Esophagus squamous epithelium (tissue), 4 donors: Measurements from ENCODE around the gene ACTR3.
"Not testable (repeated sequence)": the region's sequence is repeated elsewhere in the genome, so short reads cannot be mapped to it uniquely, and the experiment has no call there.

Experiments used
- POLR2A ChIP-seq, 4 donors: fragments of 450-650 bp; IDR thresholded peaks; one replicate each; pipeline ENCODE4 v1.6.1; 2017; ENCODE audit warnings: antibody characterized with exemption in 4 of 4, mild to moderate bottlenecking in 4 of 4, moderate library complexity in 3 of 4
- TF ChIP-seq, protein P1 (sequence below), 6 experiments: fragments of 450-650 bp in 4 of 6; fragments of 200-600 bp in 2 of 6; sonication (generic) in 2 of 6; IDR thresholded peaks; one replicate each; pipeline ENCODE4 v1.5.1; 2016 to 2019; ENCODE audit warnings: antibody characterized with exemption in 6 of 6, mild to moderate bottlenecking in 4 of 6, moderate library complexity in 4 of 6

- TF ChIP-seq, protein P1, sequence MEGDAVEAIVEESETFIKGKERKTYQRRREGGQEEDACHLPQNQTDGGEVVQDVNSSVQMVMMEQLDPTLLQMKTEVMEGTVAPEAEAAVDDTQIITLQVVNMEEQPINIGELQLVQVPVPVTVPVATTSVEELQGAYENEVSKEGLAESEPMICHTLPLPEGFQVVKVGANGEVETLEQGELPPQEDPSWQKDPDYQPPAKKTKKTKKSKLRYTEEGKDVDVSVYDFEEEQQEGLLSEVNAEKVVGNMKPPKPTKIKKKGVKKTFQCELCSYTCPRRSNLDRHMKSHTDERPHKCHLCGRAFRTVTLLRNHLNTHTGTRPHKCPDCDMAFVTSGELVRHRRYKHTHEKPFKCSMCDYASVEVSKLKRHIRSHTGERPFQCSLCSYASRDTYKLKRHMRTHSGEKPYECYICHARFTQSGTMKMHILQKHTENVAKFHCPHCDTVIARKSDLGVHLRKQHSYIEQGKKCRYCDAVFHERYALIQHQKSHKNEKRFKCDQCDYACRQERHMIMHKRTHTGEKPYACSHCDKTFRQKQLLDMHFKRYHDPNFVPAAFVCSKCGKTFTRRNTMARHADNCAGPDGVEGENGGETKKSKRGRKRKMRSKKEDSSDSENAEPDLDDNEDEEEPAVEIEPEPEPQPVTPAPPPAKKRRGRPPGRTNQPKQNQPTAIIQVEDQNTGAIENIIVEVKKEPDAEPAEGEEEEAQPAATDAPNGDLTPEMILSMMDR (IDR thresholded peaks at IDR 0.05), result not testable (repeated sequence)
- not testable (repeated sequence) for TF ChIP-seq POLR2A (IDR thresholded peaks at IDR 0.05)
These were observed 44.1 kb upstream of the ACTR3 start for GRCh38 chr2:113845796-113846195.
